ENCODE measurements around the gene MEI1. TPM values are rescaled to one million over a fixed set of nuclear protein-coding genes. Genes with fewer than 3 reads are reported as not detected.

The MEI1 gene
- total RNA-seq, 1 donor from 2014 or later = 1.3 TPM

DNA sequence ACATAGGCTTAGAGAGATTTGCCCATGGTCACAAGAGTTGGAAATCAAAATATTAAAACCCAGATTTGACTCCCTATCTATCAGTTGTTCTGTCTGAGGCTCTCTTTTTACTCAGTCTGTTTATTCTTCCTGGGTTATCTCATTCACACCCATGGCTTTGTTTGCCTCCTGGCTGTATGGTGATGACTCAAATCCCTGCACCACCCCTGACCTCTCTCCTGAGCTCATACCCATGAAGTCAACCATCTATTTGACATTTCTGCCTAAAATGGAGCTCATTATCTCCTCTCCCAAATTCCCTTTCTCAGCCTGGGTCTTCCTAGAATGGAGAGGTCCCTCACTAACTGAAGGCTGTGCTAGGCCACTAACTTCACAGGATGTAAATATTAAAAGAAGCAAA, 73.3 kb downstream of the MEI1 start:
- H3K27ac Mint-ChIP-seq = no peak overlapping the region
- H3K36me3 Mint-ChIP-seq = no peaks in the 10 kb centered on the region
- TF ChIP-seq, protein P1, sequence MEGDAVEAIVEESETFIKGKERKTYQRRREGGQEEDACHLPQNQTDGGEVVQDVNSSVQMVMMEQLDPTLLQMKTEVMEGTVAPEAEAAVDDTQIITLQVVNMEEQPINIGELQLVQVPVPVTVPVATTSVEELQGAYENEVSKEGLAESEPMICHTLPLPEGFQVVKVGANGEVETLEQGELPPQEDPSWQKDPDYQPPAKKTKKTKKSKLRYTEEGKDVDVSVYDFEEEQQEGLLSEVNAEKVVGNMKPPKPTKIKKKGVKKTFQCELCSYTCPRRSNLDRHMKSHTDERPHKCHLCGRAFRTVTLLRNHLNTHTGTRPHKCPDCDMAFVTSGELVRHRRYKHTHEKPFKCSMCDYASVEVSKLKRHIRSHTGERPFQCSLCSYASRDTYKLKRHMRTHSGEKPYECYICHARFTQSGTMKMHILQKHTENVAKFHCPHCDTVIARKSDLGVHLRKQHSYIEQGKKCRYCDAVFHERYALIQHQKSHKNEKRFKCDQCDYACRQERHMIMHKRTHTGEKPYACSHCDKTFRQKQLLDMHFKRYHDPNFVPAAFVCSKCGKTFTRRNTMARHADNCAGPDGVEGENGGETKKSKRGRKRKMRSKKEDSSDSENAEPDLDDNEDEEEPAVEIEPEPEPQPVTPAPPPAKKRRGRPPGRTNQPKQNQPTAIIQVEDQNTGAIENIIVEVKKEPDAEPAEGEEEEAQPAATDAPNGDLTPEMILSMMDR (IDR thresholded peaks at IDR 0.05; ENCODE audit: unreplicated experiment) = no peak
- H3K4me1 Mint-ChIP-seq = no peaks in the 10 kb centered on the region
- no peak for DNase-seq (ENCODE audit: low spot score in 2 of 2, unreplicated experiment in 2 of 2)
- no peaks in the 10 kb centered on the region for H3K27me3 Mint-ChIP-seq (ENCODE audit: low read depth)
- no peak overlapping the region for H3K4me3 Mint-ChIP-seq
- H3K9me3 Mint-ChIP-seq = no peaks in the 10 kb centered on the region

DNA sequence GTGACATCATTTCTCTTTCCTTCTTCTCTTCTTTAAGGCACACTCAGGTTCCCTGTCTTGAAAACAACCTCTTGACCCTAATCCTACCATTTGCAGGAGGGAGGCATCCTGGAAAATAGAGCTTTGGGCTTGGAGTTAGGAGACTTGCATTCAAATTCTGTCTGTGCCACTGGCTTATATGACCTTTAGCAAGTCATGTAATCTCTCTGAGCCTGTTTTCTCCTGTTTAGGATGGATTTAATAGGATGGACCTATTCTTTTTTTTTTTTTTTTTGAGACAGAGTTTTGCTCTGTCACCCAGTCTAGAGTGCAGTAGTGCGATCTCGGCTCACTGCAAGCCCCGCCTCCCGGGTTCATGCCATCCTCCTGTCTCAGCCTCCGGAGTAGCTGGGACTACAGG, 76.0 kb downstream of the MEI1 start:
- TF ChIP-seq, protein P1 (IDR thresholded peaks at IDR 0.05; ENCODE audit: unreplicated experiment) = no peak
- Mint-ChIP-seq H3K36me3 (no peaks in the 10 kb centered on the region), H3K27me3 (ENCODE audit: low read depth) (no peaks in the 10 kb centered on the region), H3K4me3 (no peak overlapping the region), H3K4me1 (no peaks in the 10 kb centered on the region), H3K9me3 (no peaks in the 10 kb centered on the region), H3K27ac (no peak overlapping the region)
- DNase-seq (ENCODE audit: low spot score in 2 of 2, unreplicated experiment in 2 of 2) = no peak

DNA sequence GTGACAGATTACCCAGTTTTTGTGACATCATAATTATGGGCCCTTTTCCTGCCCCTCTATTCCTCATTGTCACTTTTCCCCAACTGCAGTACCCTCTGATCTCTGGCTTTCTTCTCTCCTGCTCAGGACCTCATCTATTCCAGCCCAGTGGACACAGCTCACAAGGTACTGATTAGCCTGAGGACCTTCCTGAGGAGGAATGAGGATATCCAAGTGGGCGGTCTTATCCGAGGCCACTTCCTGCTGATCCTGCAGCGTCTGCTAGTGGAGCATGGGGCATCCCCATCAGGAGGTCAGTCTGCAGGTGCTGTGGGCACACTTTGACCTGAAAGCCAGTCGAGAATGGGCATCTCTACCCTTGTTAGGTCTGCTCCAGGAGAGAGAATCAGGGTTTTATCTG, 76.7 kb downstream of the MEI1 start:
- Mint-ChIP-seq H3K27ac (no peak overlapping the region), H3K36me3 (no peaks in the 10 kb centered on the region), H3K9me3 (no peaks in the 10 kb centered on the region)

DNA sequence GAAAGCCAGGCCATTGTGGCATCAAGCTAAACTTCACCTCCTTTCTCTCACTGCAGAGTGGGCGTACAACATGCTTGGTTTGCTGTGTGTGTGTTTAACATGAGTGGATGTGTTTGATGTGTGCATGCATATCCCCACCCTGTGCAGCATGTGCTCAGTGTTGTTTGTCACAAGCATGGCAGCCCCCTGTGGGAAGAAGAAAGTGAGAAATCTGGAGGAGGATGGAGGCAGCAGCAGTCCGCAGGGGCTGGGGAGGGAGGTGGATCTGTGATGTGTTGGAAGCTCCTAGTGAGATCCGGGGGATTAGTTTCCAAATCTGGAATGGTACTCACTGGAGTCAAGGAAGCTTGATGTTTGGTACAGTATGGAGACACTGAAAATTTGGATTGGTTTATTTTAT, 77.1 kb downstream of the MEI1 start:
- H3K27ac Mint-ChIP-seq = no peak overlapping the region
- TF ChIP-seq, protein P1 (IDR thresholded peaks at IDR 0.05; ENCODE audit: unreplicated experiment) = no peak
- no peaks in the 10 kb centered on the region for H3K4me1 Mint-ChIP-seq
- no peaks in the 10 kb centered on the region for H3K27me3 Mint-ChIP-seq (ENCODE audit: low read depth)
- no peak for DNase-seq (ENCODE audit: low spot score in 2 of 2, unreplicated experiment in 2 of 2)
- H3K36me3 Mint-ChIP-seq = no peaks in the 10 kb centered on the region
- H3K4me3 Mint-ChIP-seq = no peak overlapping the region
- no peaks in the 10 kb centered on the region for H3K9me3 Mint-ChIP-seq

More for the DNA sequence above, 76.7 kb downstream of the MEI1 start:
- Mint-ChIP-seq H3K27me3 (ENCODE audit: low read depth) (no peaks in the 10 kb centered on the region), H3K4me3 (no peak overlapping the region), H3K4me1 (no peaks in the 10 kb centered on the region)
- TF ChIP-seq, protein P1 (IDR thresholded peaks at IDR 0.05; ENCODE audit: unreplicated experiment) = no peak
- no peak for DNase-seq (ENCODE audit: low spot score in 2 of 2, unreplicated experiment in 2 of 2)

DNA sequence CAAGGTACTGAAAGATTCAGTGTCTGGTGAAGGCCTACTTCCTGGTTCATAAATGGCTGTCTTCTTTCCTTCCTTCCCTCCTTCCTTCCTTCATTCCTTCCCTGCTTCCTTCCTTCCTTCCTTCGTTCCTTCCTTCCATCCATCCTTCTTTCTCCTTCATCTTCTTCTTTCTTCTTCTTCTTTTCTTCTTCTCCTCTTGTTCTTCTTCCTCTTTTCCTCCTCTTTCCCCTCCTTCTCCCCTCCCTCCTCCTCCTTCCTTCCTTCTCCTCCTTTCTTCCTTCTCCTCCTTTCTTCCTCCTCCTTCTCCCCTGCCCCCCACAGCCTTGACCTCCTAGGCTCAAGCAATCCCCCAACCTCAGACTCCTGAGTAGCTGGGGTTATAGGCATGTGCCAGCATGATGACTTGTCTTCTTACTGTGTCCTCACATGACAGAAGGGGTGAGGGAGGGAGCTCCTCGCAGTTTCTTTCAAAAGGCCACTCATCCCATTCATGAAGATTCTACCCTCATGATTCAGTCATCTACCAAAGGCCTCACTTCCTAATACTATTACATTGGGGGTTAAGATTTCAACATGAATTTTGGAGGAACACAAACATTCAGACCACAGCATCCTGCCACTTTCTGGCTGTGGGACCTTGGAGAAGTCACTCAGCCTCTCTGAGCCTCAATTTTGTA, 78.6 kb downstream of the MEI1 start:
- Mint-ChIP-seq H3K4me3 (no peak overlapping the region), H3K36me3 (no peaks in the 10 kb centered on the region), H3K4me1 (no peaks in the 10 kb centered on the region), H3K9me3 (no peaks in the 10 kb centered on the region), H3K27me3 (ENCODE audit: low read depth) (no peaks in the 10 kb centered on the region), H3K27ac (no peak overlapping the region)
- TF ChIP-seq, protein P1 (IDR thresholded peaks at IDR 0.05; ENCODE audit: unreplicated experiment) = no peak
- no peak for DNase-seq (ENCODE audit: low spot score in 2 of 2, unreplicated experiment in 2 of 2)
